H1 (cell line): ENCODE measurements around the gene MYO5B. TPM values are rescaled to one million over a fixed set of nuclear protein-coding genes. Genes with fewer than 3 reads are reported as not detected.

Experiments used
- CTCF ChIA-PET: fragments of 300-600 bp; sonication (Branson Sonifier 250); formaldehyde crosslinking; loops from one replicate; lab custom pipeline; 2021; ENCODE audit not compliant: partially characterized antibody; lab: Charles Lee
- POLR2A ChIA-PET: fragments of 300-600 bp; sonication (Branson Sonifier 250); formaldehyde crosslinking; loops from one replicate; lab custom pipeline; 2021; ENCODE audit warnings: inconsistent platforms; ENCODE audit not compliant: partially characterized antibody; lab: Charles Lee
- DNase-seq, 2 experiments: peaks; one replicate each; pipeline versions ENCODE4 v3.0.0 to v3.0.0-alpha.2; 2010 to 2022; ENCODE audit warnings: low spot score in 2 of 2, low read depth in 1 of 2, mixed read lengths in 1 of 2
- FAIRE-seq: peaks from 2 replicates; lab custom pipeline; 2011; peaks lifted over from hg19 to GRCh38; lab: Jason Lieb, UNC
- H2AFZ ChIP-seq: 2 replicates; pipeline ENCODE4 v1.8.1; 2012; ENCODE audit warnings: low read length, inconsistent platforms
- H2AK5ac ChIP-seq: 2 replicates; pipeline ENCODE4 v1.6.1; 2013; ENCODE audit warnings: low read depth, low read length
- H2BK120ac ChIP-seq: replicated peaks from 2 replicates; pipeline ENCODE3; 2013; ENCODE audit warnings: low read depth, low read length, inconsistent platforms
- H2BK12ac ChIP-seq: 2 replicates; pipeline ENCODE4 v1.6.1; 2013; ENCODE audit warnings: low read depth, low read length
- H2BK15ac ChIP-seq: 2 replicates; pipeline ENCODE4 v1.6.1; 2013; ENCODE audit warnings: low read length
- H2BK20ac ChIP-seq: 2 replicates; pipeline ENCODE4 v1.6.1; 2013; ENCODE audit warnings: low read length
- H2BK5ac ChIP-seq: 2 replicates; pipeline ENCODE4 v1.6.1; 2013; ENCODE audit warnings: low read depth, low read length
- H3K14ac ChIP-seq: 2 replicates; pipeline ENCODE4 v1.6.1; 2013; ENCODE audit warnings: inconsistent platforms; ENCODE audit not compliant: insufficient read length
- H3K18ac ChIP-seq: 2 replicates; pipeline ENCODE4 v1.6.1; 2013; ENCODE audit warnings: low read length; ENCODE audit errors: extremely low read depth
- H3K23ac ChIP-seq: 2 replicates; pipeline ENCODE4 v1.6.1; 2013; ENCODE audit warnings: inconsistent platforms; ENCODE audit not compliant: insufficient read length
- H3K23me2 ChIP-seq: 2 replicates; pipeline ENCODE4 v1.6.1; 2013; ENCODE audit warnings: low read depth, low read length
- H3K27ac ChIP-seq: 2 replicates; pipeline ENCODE4 v1.6.1; 2011; ENCODE audit warnings: low read depth, low read length, inconsistent platforms
- H3K27me3 ChIP-seq, 4 experiments: replicated peaks in 1 of 4; 1 replicate in 1 of 4; 2 replicates in 3 of 4; pipeline versions ENCODE4 v1.6.1 to v1.8.1; 2011 to 2013; ENCODE audit warnings: low read length in 3 of 4, mild to moderate bottlenecking in 3 of 4, inconsistent platforms in 2 of 4, mixed read lengths in 2 of 4, moderate library complexity in 1 of 4; ENCODE audit not compliant: control insufficient read depth in 3 of 4, insufficient read depth in 3 of 4; ENCODE audit errors: extremely low read depth in 1 of 4
- H3K36me3 ChIP-seq, 4 experiments: 2 replicates each; pipeline versions ENCODE4 v1.6.1 to v1.8.1; 2011 to 2013; ENCODE audit warnings: mild to moderate bottlenecking in 4 of 4, low read length in 3 of 4, moderate library complexity in 2 of 4, control low read depth in 1 of 4, inconsistent platforms in 1 of 4; ENCODE audit not compliant: insufficient read depth in 4 of 4, control insufficient read depth in 2 of 4
- H3K4ac ChIP-seq: replicated peaks from 2 replicates; pipeline ENCODE3; 2013; ENCODE audit warnings: low read length, low read depth, mixed read lengths, inconsistent platforms; ENCODE audit not compliant: insufficient read length
- H3K4me1 ChIP-seq, 4 experiments: replicated peaks in 1 of 4; 1 replicate in 1 of 4; 2 replicates in 3 of 4; pipeline versions ENCODE4 v1.6.1 to v1.8.1; 2011 to 2013; ENCODE audit warnings: low read length in 3 of 4, inconsistent platforms in 2 of 4, mixed read lengths in 1 of 4; ENCODE audit not compliant: insufficient read depth in 4 of 4, control insufficient read depth in 3 of 4
- H3K4me2 ChIP-seq, 2 experiments: 2 replicates each; pipeline versions ENCODE4 v1.6.1 to v1.8.1; 2011 to 2013; ENCODE audit warnings: low read depth in 2 of 2, low read length in 2 of 2, control low read depth in 1 of 2, inconsistent platforms in 1 of 2, mild to moderate bottlenecking in 1 of 2; ENCODE audit not compliant: insufficient read depth in 1 of 2
- H3K4me3 ChIP-seq, 4 experiments: fragments of 200-600, 300-600 bp in 1 of 4; sonication (generic), shearing (Covaris generic), sonication (Bioruptor Twin) in 1 of 4; 2 replicates each; pipeline versions ENCODE4 v1.5.1 to v1.8.1; 2011 to 2016; ENCODE audit warnings: low read length in 4 of 4, low read depth in 3 of 4, control low read depth in 2 of 4, inconsistent platforms in 2 of 4, mild to moderate bottlenecking in 2 of 4, mixed read lengths in 1 of 4, moderate library complexity in 1 of 4; ENCODE audit not compliant: insufficient read depth in 2 of 4; ENCODE audit errors: extremely low read depth in 1 of 4
- H3K56ac ChIP-seq: replicated peaks from 2 replicates; pipeline ENCODE3; 2013; ENCODE audit warnings: low read depth, mild to moderate bottlenecking, mixed read lengths, low read length, inconsistent platforms; ENCODE audit not compliant: insufficient read length
- H3K79me1 ChIP-seq: 2 replicates; pipeline ENCODE4 v1.6.1; 2013; ENCODE audit warnings: low read depth, low read length, control low read depth
- H3K79me2 ChIP-seq, 2 experiments: 2 replicates each; pipeline versions ENCODE4 v1.6.1 to v1.8.1; 2012 to 2013; ENCODE audit warnings: low read length in 2 of 2, mild to moderate bottlenecking in 2 of 2, inconsistent platforms in 1 of 2; ENCODE audit not compliant: insufficient read depth in 2 of 2, control insufficient read depth in 1 of 2
- H3K9ac ChIP-seq, 4 experiments: replicated peaks in 1 of 4; 1 replicate in 1 of 4; 2 replicates in 3 of 4; pipeline versions ENCODE4 v1.6.1 to v1.8.1; 2011 to 2013; ENCODE audit warnings: low read depth in 3 of 4, low read length in 3 of 4, control low read depth in 2 of 4, mild to moderate bottlenecking in 2 of 4, moderate library complexity in 2 of 4, inconsistent platforms in 1 of 4; ENCODE audit errors: extremely low read depth in 1 of 4
- H3K9me3 ChIP-seq, 2 experiments: 2 replicates each; pipeline versions ENCODE4 v1.6.1 to v1.8.1; 2012 to 2013; ENCODE audit warnings: mild to moderate bottlenecking in 2 of 2, moderate library complexity in 2 of 2, control low read depth in 1 of 2, inconsistent platforms in 1 of 2, low read depth in 1 of 2, low read length in 1 of 2, mixed read lengths in 1 of 2; ENCODE audit not compliant: insufficient read depth in 2 of 2
- H4K20me1 ChIP-seq, 2 experiments: replicated peaks in 1 of 2; 2 replicates each; pipeline versions ENCODE3 to v1.8.1; 2011 to 2013; ENCODE audit warnings: inconsistent platforms in 2 of 2, low read length in 2 of 2, mild to moderate bottlenecking in 1 of 2; ENCODE audit not compliant: insufficient read depth in 2 of 2, control insufficient read depth in 1 of 2
- H4K5ac ChIP-seq: 2 replicates; pipeline ENCODE4 v1.6.1; 2013; ENCODE audit warnings: low read length, low read depth, mixed read lengths, inconsistent platforms; ENCODE audit not compliant: insufficient read length
- H4K8ac ChIP-seq: 2 replicates; pipeline ENCODE4 v1.8.0; 2013; ENCODE audit warnings: mild to moderate bottlenecking, moderate library complexity, low read length, inconsistent platforms; ENCODE audit not compliant: insufficient read depth; ENCODE audit errors: extremely low read depth
- H4K91ac ChIP-seq: replicated peaks from 2 replicates; pipeline ENCODE3; 2013; ENCODE audit warnings: low read length, mixed read lengths, inconsistent platforms; ENCODE audit not compliant: insufficient read length
- ASH2L ChIP-seq: fragments of 200-600, 300-600 bp; sonication (generic); IDR thresholded peaks from one replicate; pipeline ENCODE4 v1.7.1; 2017; ENCODE audit warnings: low read length
- GTF2F1 ChIP-seq: IDR thresholded peaks from 2 replicates; pipeline ENCODE4 v1.6.1; 2012; ENCODE audit warnings: low read depth, low read length, improper control_type of control experiment, borderline replicate concordance
- POLR2A ChIP-seq, 2 experiments: IDR thresholded peaks; 1 replicate in 1 of 2; 2 replicates in 1 of 2; pipeline ENCODE4 v1.6.1; 2011; ENCODE audit warnings: low read depth in 2 of 2, low read length in 2 of 2, mild to moderate bottlenecking in 2 of 2; ENCODE audit errors: control extremely low read depth in 1 of 2
- SP1 ChIP-seq: IDR thresholded peaks from 2 replicates; pipeline ENCODE4 v1.6.1; 2011; ENCODE audit warnings: low read depth, low read length
- SUZ12 ChIP-seq: fragments of 200-600 bp; sonication (generic); IDR thresholded peaks from 2 replicates; pipeline ENCODE4 v1.6.1; 2012; ENCODE audit warnings: mild to moderate bottlenecking, inconsistent platforms, low read length, moderate library complexity, mixed read lengths
- TAF7 ChIP-seq: optimal IDR thresholded peaks from 2 replicates; pipeline ENCODE3; 2011; ENCODE audit warnings: low read depth, mild to moderate bottlenecking, inconsistent platforms, low read length, moderate library complexity, borderline replicate concordance
- TEAD4 ChIP-seq: IDR thresholded peaks from 2 replicates; pipeline ENCODE4 v1.6.1; 2012; ENCODE audit warnings: low read depth, low read length, inconsistent platforms, mixed read lengths
- WGBS, 2 experiments: shearing (Covaris generic) in 1 of 2; methylation state at CpG; one replicate each; pipeline versions ENCODE4 v1.1.6 to v1.1.7; 2013 to 2015; ENCODE audit warnings: low lambda C conversion rate in 2 of 2, mixed read lengths in 2 of 2, inconsistent platforms in 1 of 2, low coverage in 1 of 2, missing lambda C conversion rate in 1 of 2; ENCODE audit not compliant: insufficient replicate concordance in 2 of 2, insufficient coverage in 1 of 2, insufficient read length in 1 of 2; ENCODE audit errors: extremely low coverage in 1 of 2, missing lambda C conversion rate in 1 of 2; 5-methylcytosine and 5-hydroxymethylcytosine counted together
- polyA plus RNA-seq, 7 experiments: library from polyadenylated mRNA; depleted of rRNA in 3 of 7; stranded (reverse) in 5 of 7; unstranded in 2 of 7; fragments of >200 nt in 5 of 7; fragments of 200-250 nt in 2 of 7; gene quantifications; 1 replicate in 5 of 7; 2 replicates in 1 of 7; 4 replicates in 1 of 7; pipeline versions ENCODE4 v1.2.1 to v1.2.3, GENCODE V29; 2011 to 2013; ENCODE audit warnings: missing spikeins in 2 of 7, mixed read lengths in 2 of 7
- total RNA-seq: library from RNA; stranded (reverse); fragmentation: NEBNext Ultra II Directional; extraction: Animal tissue kit (Norgen Biotek cat#: 25700); gene quantifications from 2 replicates; pipeline ENCODE4 v1.2.1, GENCODE V29; 2021
- TF ChIP-seq, protein P1 (sequence below): IDR thresholded peaks from 2 replicates; pipeline ENCODE4 v1.6.1; 2012; ENCODE audit warnings: inconsistent platforms

The MYO5B gene
- total and polyA plus RNA-seq, 2 of the 8 experiments (the other 6 are each of a cell fraction or from before 2014, with no cell fraction given) = 6.4 to 7.7 TPM

DNA sequence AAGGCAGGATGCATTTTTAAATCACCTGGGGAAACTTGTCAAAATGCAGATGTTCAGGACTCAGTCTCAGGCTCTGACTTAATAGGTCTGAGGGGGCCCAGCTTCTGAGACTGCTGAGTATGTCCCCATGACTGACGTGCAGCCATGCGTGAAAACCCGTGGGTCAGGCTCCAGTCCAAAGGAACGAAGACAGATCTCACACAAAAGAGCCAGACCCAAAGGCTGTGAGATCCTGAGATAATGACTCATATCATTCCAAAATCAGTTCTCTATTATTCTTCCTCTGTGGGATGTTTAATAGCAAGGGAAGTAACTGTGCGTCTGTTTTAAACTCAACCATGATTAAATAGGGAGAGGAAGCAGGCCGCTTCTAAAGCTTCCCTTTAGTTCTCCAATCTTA, 274.2 kb downstream of the MYO5B start:
- no peak overlapping the region for H4K5ac ChIP-seq
- no peak overlapping the region for H2AFZ ChIP-seq
- no peak overlapping the region for H2BK120ac ChIP-seq
- H2BK20ac ChIP-seq = no peak overlapping the region
- no peak overlapping the region for H3K4ac ChIP-seq
- no peak overlapping the region for H4K8ac ChIP-seq
- peaks cover 0 to 4% of the 10 kb centered on the region in 2 experiments; a peak in 1 of 4 replicates for H3K9me3 ChIP-seq
- no peak overlapping the region for H3K56ac ChIP-seq
- H4K91ac ChIP-seq = no peak overlapping the region
- CTCF ChIA-PET = interaction anchor here (1.4 to 1.6 kb wide), 2 partner anchors 13 to 33 kb away, joined by 3 to 7 read pairs; no protein-coding TSS in a partner anchor
- no peak overlapping the region for H3K4me3 ChIP-seq
- no peak overlapping the region for H3K23ac ChIP-seq
- no peaks in the 10 kb centered on the region for H4K20me1 ChIP-seq
- no peaks in the 10 kb centered on the region for H3K27me3 ChIP-seq
- H3K9ac ChIP-seq = no peak overlapping the region
- no peak overlapping the region for H2BK5ac ChIP-seq
- H3K79me2 ChIP-seq = no peaks in the 10 kb centered on the region
- H3K14ac ChIP-seq = no peak overlapping the region
- no peaks in the 10 kb centered on the region for H3K23me2 ChIP-seq
- TF ChIP-seq GTF2F1 = no peak
- no peak for TF ChIP-seq TEAD4
- no peak for TF ChIP-seq ASH2L
- no peak for TF ChIP-seq SUZ12
- no peak for TF ChIP-seq TAF7
- TF ChIP-seq, protein P1, sequence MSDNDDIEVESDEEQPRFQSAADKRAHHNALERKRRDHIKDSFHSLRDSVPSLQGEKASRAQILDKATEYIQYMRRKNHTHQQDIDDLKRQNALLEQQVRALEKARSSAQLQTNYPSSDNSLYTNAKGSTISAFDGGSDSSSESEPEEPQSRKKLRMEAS = no peak
- no peak for TF ChIP-seq SP1
- TF ChIP-seq POLR2A (IDR thresholded peaks at IDR 0.05; ENCODE audit: control extremely low read depth in 1 of 2, low read depth in 2 of 2, low read length in 2 of 2) = no peak
- TF ChIP-seq, all 59 proteins: peak for 0
- Histone ChIP-seq H2BK15ac (no peak overlapping the region), H2AK5ac (no peak overlapping the region), H2BK12ac (no peak overlapping the region), H3K79me1 (no peaks in the 10 kb centered on the region), H3K36me3 (no peaks in the 10 kb centered on the region), H3K4me1 (no peaks in the 10 kb centered on the region), H3K4me2 (no peak overlapping the region), H3K27ac (no peak overlapping the region), H3K18ac (no peak overlapping the region)
- 79% methylated on average over 6 of the region's 6 CpGs; no CpG with 5 or more reads in 1 of the 2 experiments for WGBS, 2 experiments
- DNase-seq = no peak
- no peak for FAIRE-seq
- POLR2A ChIA-PET = no interaction called here
